ENCODE data around the gene MRPL11. TPM values are rescaled to one million over a fixed set of nuclear protein-coding genes. Genes with fewer than 3 reads are reported as not detected.

Gene MRPL11
- total and polyA plus RNA-seq, 10 of the 15 experiments (the other 5 are each of a cell fraction or from before 2014, with no cell fraction given), result 43.5 to 248 (median 109) TPM

- no peak for TF ChIP-seq CEBPZ (IDR thresholded peaks at IDR 0.05; ENCODE audit: low read depth, low read length)
- TF ChIP-seq CBX3 (IDR thresholded peaks at IDR 0.05; ENCODE audit: borderline replicate concordance, low read depth), result no peak
- TF ChIP-seq POLR2AphosphoS2 (IDR thresholded peaks at IDR 0.05; ENCODE audit: low read depth, low read length), result no peak
Measured at GRCh38 chr11:66472054-66472453, 33.4 kb upstream of the MRPL11 start (continued).

- intact Hi-C loops (cut with micrococcal nuclease; ENCODE audit: unreplicated experiment) (no loop called here), in situ Hi-C loops (cut with MboI) (no loop called here)
- no TSS peak for BruUV-seq (replicated peaks)
- H3K4me2 ChIP-seq (ENCODE audit: control insufficient read depth, insufficient read depth), result no peak overlapping the region
- no peak overlapping the region for H3K9ac ChIP-seq (ENCODE audit: control insufficient read depth, insufficient read depth, low read length)
- no peaks in the 10 kb centered on the region for H3K79me2 ChIP-seq (ENCODE audit: control insufficient read depth, insufficient read depth, low read length)
- SMC1A ChIA-PET (ENCODE audit: uncharacterized antibody, unreplicated experiment), result interaction anchor here (0.9 to 1.4 kb wide), 2 partner anchors 8 to 61 kb away, joined by 3 read pairs; no protein-coding TSS in a partner anchor
- WGBS (ENCODE audit: insufficient coverage, insufficient replicate concordance, low lambda C conversion rate, missing lambda C conversion rate), result 94% methylated on average over 16 of the region's 16 CpGs
- no peaks in the 10 kb centered on the region for H3K27me3 ChIP-seq (replicated peaks in 1 of 2; ENCODE audit: control insufficient read depth in 2 of 2, insufficient read depth in 2 of 2, low read length in 1 of 2)
- H3K9me3 ChIP-seq (replicated peaks; ENCODE audit: control insufficient read depth, insufficient read depth, low read length), result no peaks in the 10 kb centered on the region
- H3K36me3 ChIP-seq (ENCODE audit: control insufficient read depth in 2 of 2, insufficient read depth in 2 of 2, low read length in 1 of 2), result no peaks in the 10 kb centered on the region
- no peak for DNase-seq (ENCODE audit: low read depth, low spot score)
- CTCF ChIA-PET, result interaction anchor here (1.2 kb wide), 1 partner anchor 32 kb away, joined by 3 read pairs; the partner anchor contains the start of gene MRPL11
- no peak for TF ChIP-seq EED (IDR thresholded peaks at IDR 0.05; ENCODE audit: low read depth)
- TF ChIP-seq ZNF207 (IDR thresholded peaks at IDR 0.05; ENCODE audit: borderline replicate concordance), result no peak
- peak; percentile 25 for TF ChIP-seq BCL3 (IDR thresholded peaks at IDR 0.05; ENCODE audit: borderline replicate concordance, insufficient read depth, low read depth, low read length, poor library complexity, severe bottlenecking)
- no peak overlapping the region for H3K27ac ChIP-seq (ENCODE audit: control insufficient read depth, insufficient read depth)
- RAD21 ChIA-PET (ENCODE audit: unreplicated experiment), result interaction anchor here (0.9 kb wide), 1 partner anchor 9 kb away, joined by 3 read pairs; the partner anchor contains the start of gene DPP3
- H3K4me1 ChIP-seq (ENCODE audit: control insufficient read depth, insufficient read depth, low read length), result no peaks in the 10 kb centered on the region
- FAIRE-seq, result no peak
- POLR2A ChIA-PET, result no interaction called here
- no peak overlapping the region for H2AFZ ChIP-seq (ENCODE audit: control insufficient read depth, low read depth, low read length)
- no peaks in the 10 kb centered on the region for H4K20me1 ChIP-seq (ENCODE audit: control insufficient read depth, insufficient read depth)
- no peak for ATAC-seq
- no peak overlapping the region for H3K4me3 ChIP-seq
Measured at GRCh38 chr11:66471142-66471541, 32.5 kb upstream of the MRPL11 start.

All from GM12878 (cell line).